H1 (cell line): ENCODE measurements around the gene MALT1. TPM values are rescaled to one million over a fixed set of nuclear protein-coding genes. Genes with fewer than 3 reads are reported as not detected.

Experiments
- CTCF ChIA-PET: fragments of 300-600 bp; sonication (Branson Sonifier 250); formaldehyde crosslinking; loops from one replicate; lab custom pipeline; 2021; ENCODE audit not compliant: partially characterized antibody; lab: Charles Lee
- POLR2A ChIA-PET: fragments of 300-600 bp; sonication (Branson Sonifier 250); formaldehyde crosslinking; loops from one replicate; lab custom pipeline; 2021; ENCODE audit warnings: inconsistent platforms; ENCODE audit not compliant: partially characterized antibody; lab: Charles Lee
- DNase-seq, 2 experiments: peaks; one replicate each; pipeline versions ENCODE4 v3.0.0 to v3.0.0-alpha.2; 2010 to 2022; ENCODE audit warnings: low spot score in 2 of 2, low read depth in 1 of 2, mixed read lengths in 1 of 2
- FAIRE-seq: peaks from 2 replicates; lab custom pipeline; 2011; peaks lifted over from hg19 to GRCh38; lab: Jason Lieb, UNC
- H2AFZ ChIP-seq: 2 replicates; pipeline ENCODE4 v1.8.1; 2012; ENCODE audit warnings: low read length, inconsistent platforms
- H2AK5ac ChIP-seq: 2 replicates; pipeline ENCODE4 v1.6.1; 2013; ENCODE audit warnings: low read depth, low read length
- H2BK120ac ChIP-seq: replicated peaks from 2 replicates; pipeline ENCODE3; 2013; ENCODE audit warnings: low read depth, low read length, inconsistent platforms
- H2BK12ac ChIP-seq: 2 replicates; pipeline ENCODE4 v1.6.1; 2013; ENCODE audit warnings: low read depth, low read length
- H2BK15ac ChIP-seq: 2 replicates; pipeline ENCODE4 v1.6.1; 2013; ENCODE audit warnings: low read length
- H2BK20ac ChIP-seq: 2 replicates; pipeline ENCODE4 v1.6.1; 2013; ENCODE audit warnings: low read length
- H2BK5ac ChIP-seq: 2 replicates; pipeline ENCODE4 v1.6.1; 2013; ENCODE audit warnings: low read depth, low read length
- H3K14ac ChIP-seq: 2 replicates; pipeline ENCODE4 v1.6.1; 2013; ENCODE audit warnings: inconsistent platforms; ENCODE audit not compliant: insufficient read length
- H3K18ac ChIP-seq: 2 replicates; pipeline ENCODE4 v1.6.1; 2013; ENCODE audit warnings: low read length; ENCODE audit errors: extremely low read depth
- H3K23ac ChIP-seq: 2 replicates; pipeline ENCODE4 v1.6.1; 2013; ENCODE audit warnings: inconsistent platforms; ENCODE audit not compliant: insufficient read length
- H3K23me2 ChIP-seq: 2 replicates; pipeline ENCODE4 v1.6.1; 2013; ENCODE audit warnings: low read depth, low read length
- H3K27ac ChIP-seq: 2 replicates; pipeline ENCODE4 v1.6.1; 2011; ENCODE audit warnings: low read depth, low read length, inconsistent platforms
- H3K27me3 ChIP-seq, 4 experiments: replicated peaks in 1 of 4; 1 replicate in 1 of 4; 2 replicates in 3 of 4; pipeline versions ENCODE4 v1.6.1 to v1.8.1; 2011 to 2013; ENCODE audit warnings: low read length in 3 of 4, mild to moderate bottlenecking in 3 of 4, inconsistent platforms in 2 of 4, mixed read lengths in 2 of 4, moderate library complexity in 1 of 4; ENCODE audit not compliant: control insufficient read depth in 3 of 4, insufficient read depth in 3 of 4; ENCODE audit errors: extremely low read depth in 1 of 4
- H3K36me3 ChIP-seq, 4 experiments: 2 replicates each; pipeline versions ENCODE4 v1.6.1 to v1.8.1; 2011 to 2013; ENCODE audit warnings: mild to moderate bottlenecking in 4 of 4, low read length in 3 of 4, moderate library complexity in 2 of 4, control low read depth in 1 of 4, inconsistent platforms in 1 of 4; ENCODE audit not compliant: insufficient read depth in 4 of 4, control insufficient read depth in 2 of 4
- H3K4ac ChIP-seq: replicated peaks from 2 replicates; pipeline ENCODE3; 2013; ENCODE audit warnings: low read length, low read depth, mixed read lengths, inconsistent platforms; ENCODE audit not compliant: insufficient read length
- H3K4me1 ChIP-seq, 4 experiments: replicated peaks in 1 of 4; 1 replicate in 1 of 4; 2 replicates in 3 of 4; pipeline versions ENCODE4 v1.6.1 to v1.8.1; 2011 to 2013; ENCODE audit warnings: low read length in 3 of 4, inconsistent platforms in 2 of 4, mixed read lengths in 1 of 4; ENCODE audit not compliant: insufficient read depth in 4 of 4, control insufficient read depth in 3 of 4
- H3K4me2 ChIP-seq, 2 experiments: 2 replicates each; pipeline versions ENCODE4 v1.6.1 to v1.8.1; 2011 to 2013; ENCODE audit warnings: low read depth in 2 of 2, low read length in 2 of 2, control low read depth in 1 of 2, inconsistent platforms in 1 of 2, mild to moderate bottlenecking in 1 of 2; ENCODE audit not compliant: insufficient read depth in 1 of 2
- H3K4me3 ChIP-seq, 4 experiments: fragments of 200-600, 300-600 bp in 1 of 4; sonication (generic), shearing (Covaris generic), sonication (Bioruptor Twin) in 1 of 4; 2 replicates each; pipeline versions ENCODE4 v1.5.1 to v1.8.1; 2011 to 2016; ENCODE audit warnings: low read length in 4 of 4, low read depth in 3 of 4, control low read depth in 2 of 4, inconsistent platforms in 2 of 4, mild to moderate bottlenecking in 2 of 4, mixed read lengths in 1 of 4, moderate library complexity in 1 of 4; ENCODE audit not compliant: insufficient read depth in 2 of 4; ENCODE audit errors: extremely low read depth in 1 of 4
- H3K56ac ChIP-seq: replicated peaks from 2 replicates; pipeline ENCODE3; 2013; ENCODE audit warnings: low read depth, mild to moderate bottlenecking, mixed read lengths, low read length, inconsistent platforms; ENCODE audit not compliant: insufficient read length
- H3K79me1 ChIP-seq: 2 replicates; pipeline ENCODE4 v1.6.1; 2013; ENCODE audit warnings: low read depth, low read length, control low read depth
- H3K79me2 ChIP-seq, 2 experiments: 2 replicates each; pipeline versions ENCODE4 v1.6.1 to v1.8.1; 2012 to 2013; ENCODE audit warnings: low read length in 2 of 2, mild to moderate bottlenecking in 2 of 2, inconsistent platforms in 1 of 2; ENCODE audit not compliant: insufficient read depth in 2 of 2, control insufficient read depth in 1 of 2
- H3K9ac ChIP-seq, 4 experiments: replicated peaks in 1 of 4; 1 replicate in 1 of 4; 2 replicates in 3 of 4; pipeline versions ENCODE4 v1.6.1 to v1.8.1; 2011 to 2013; ENCODE audit warnings: low read depth in 3 of 4, low read length in 3 of 4, control low read depth in 2 of 4, mild to moderate bottlenecking in 2 of 4, moderate library complexity in 2 of 4, inconsistent platforms in 1 of 4; ENCODE audit errors: extremely low read depth in 1 of 4
- H3K9me3 ChIP-seq, 2 experiments: 2 replicates each; pipeline versions ENCODE4 v1.6.1 to v1.8.1; 2012 to 2013; ENCODE audit warnings: mild to moderate bottlenecking in 2 of 2, moderate library complexity in 2 of 2, control low read depth in 1 of 2, inconsistent platforms in 1 of 2, low read depth in 1 of 2, low read length in 1 of 2, mixed read lengths in 1 of 2; ENCODE audit not compliant: insufficient read depth in 2 of 2
- H4K20me1 ChIP-seq, 2 experiments: replicated peaks in 1 of 2; 2 replicates each; pipeline versions ENCODE3 to v1.8.1; 2011 to 2013; ENCODE audit warnings: inconsistent platforms in 2 of 2, low read length in 2 of 2, mild to moderate bottlenecking in 1 of 2; ENCODE audit not compliant: insufficient read depth in 2 of 2, control insufficient read depth in 1 of 2
- H4K5ac ChIP-seq: 2 replicates; pipeline ENCODE4 v1.6.1; 2013; ENCODE audit warnings: low read length, low read depth, mixed read lengths, inconsistent platforms; ENCODE audit not compliant: insufficient read length
- H4K8ac ChIP-seq: 2 replicates; pipeline ENCODE4 v1.8.0; 2013; ENCODE audit warnings: mild to moderate bottlenecking, moderate library complexity, low read length, inconsistent platforms; ENCODE audit not compliant: insufficient read depth; ENCODE audit errors: extremely low read depth
- H4K91ac ChIP-seq: replicated peaks from 2 replicates; pipeline ENCODE3; 2013; ENCODE audit warnings: low read length, mixed read lengths, inconsistent platforms; ENCODE audit not compliant: insufficient read length
- CREB1 ChIP-seq: IDR thresholded peaks from 2 replicates; pipeline ENCODE4 v1.6.1; 2012; ENCODE audit warnings: inconsistent platforms
- PHF8 ChIP-seq: fragments of 200-600 bp; sonication (generic); conservative IDR thresholded peaks from 2 replicates; pipeline ENCODE4 v1.7.1; 2012; ENCODE audit warnings: low read depth, mild to moderate bottlenecking, inconsistent platforms, low read length, moderate library complexity
- RAD21 ChIP-seq, 2 experiments: IDR thresholded peaks in 1 of 2; conservative IDR thresholded peaks in 1 of 2; 2 replicates each; pipeline ENCODE4 v1.6.1; 2011; ENCODE audit warnings: low read depth in 2 of 2, low read length in 2 of 2, improper control_type of control experiment in 1 of 2, inconsistent platforms in 1 of 2, mild to moderate bottlenecking in 1 of 2, moderate library complexity in 1 of 2
- SIRT6 ChIP-seq: IDR thresholded peaks from one replicate; pipeline ENCODE4 v1.7.1; 2012; ENCODE audit warnings: low read length, inconsistent platforms
- TAF1 ChIP-seq: IDR thresholded peaks from 2 replicates; pipeline ENCODE4 v1.6.1; 2011; ENCODE audit warnings: mild to moderate bottlenecking, low read depth, low read length
- WGBS, 2 experiments: shearing (Covaris generic) in 1 of 2; methylation state at CpG; one replicate each; pipeline versions ENCODE4 v1.1.6 to v1.1.7; 2013 to 2015; ENCODE audit warnings: low lambda C conversion rate in 2 of 2, mixed read lengths in 2 of 2, inconsistent platforms in 1 of 2, low coverage in 1 of 2, missing lambda C conversion rate in 1 of 2; ENCODE audit not compliant: insufficient replicate concordance in 2 of 2, insufficient coverage in 1 of 2, insufficient read length in 1 of 2; ENCODE audit errors: extremely low coverage in 1 of 2, missing lambda C conversion rate in 1 of 2; 5-methylcytosine and 5-hydroxymethylcytosine counted together
- polyA plus RNA-seq, 7 experiments: library from polyadenylated mRNA; depleted of rRNA in 3 of 7; stranded (reverse) in 5 of 7; unstranded in 2 of 7; fragments of >200 nt in 5 of 7; fragments of 200-250 nt in 2 of 7; gene quantifications; 1 replicate in 5 of 7; 2 replicates in 1 of 7; 4 replicates in 1 of 7; pipeline versions ENCODE4 v1.2.1 to v1.2.3, GENCODE V29; 2011 to 2013; ENCODE audit warnings: missing spikeins in 2 of 7, mixed read lengths in 2 of 7
- total RNA-seq: library from RNA; stranded (reverse); fragmentation: NEBNext Ultra II Directional; extraction: Animal tissue kit (Norgen Biotek cat#: 25700); gene quantifications from 2 replicates; pipeline ENCODE4 v1.2.1, GENCODE V29; 2021
- TF ChIP-seq, protein P1 (sequence below): IDR thresholded peaks from 2 replicates; pipeline ENCODE4 v1.6.1; 2012; ENCODE audit warnings: low read length, inconsistent platforms

MALT1 gene
- total and polyA plus RNA-seq, 2 of the 8 experiments (the other 6 are each of a cell fraction or from before 2014, with no cell fraction given): 10.7 to 25.9 TPM

DNA sequence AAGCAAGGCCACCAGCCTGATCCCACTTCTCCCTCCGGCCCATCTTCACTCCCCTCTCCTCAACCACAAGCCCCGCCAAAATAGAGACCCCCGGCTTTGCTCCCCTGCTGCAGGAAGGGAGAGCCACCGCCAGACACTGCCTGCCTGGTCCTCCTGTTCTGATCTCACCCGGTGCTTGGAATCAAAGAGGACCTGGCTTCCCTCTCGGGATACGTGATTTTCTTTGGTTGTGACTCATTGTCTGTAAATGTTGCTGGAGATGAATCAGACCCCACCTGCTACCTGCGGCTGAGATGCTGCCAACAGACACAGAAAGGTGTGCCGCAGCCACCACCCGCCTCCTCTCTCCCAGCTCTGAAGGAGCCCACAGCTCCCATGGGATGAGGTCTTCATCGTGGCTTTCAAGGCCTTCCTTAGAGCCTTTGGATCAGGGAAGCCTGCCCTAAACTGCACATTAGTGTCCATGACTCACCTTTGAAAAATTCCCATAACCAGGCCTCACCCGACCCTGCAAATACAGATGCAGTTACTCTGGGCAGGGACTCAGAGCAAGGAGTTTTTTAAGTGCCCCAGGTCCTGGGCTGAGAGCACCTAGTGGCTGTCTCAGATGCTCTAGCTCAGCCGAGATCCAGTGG, 114.0 kb downstream of the MALT1 start:
- Histone ChIP-seq H3K4me2 (0 out of 4 replicates have a peak overlapping the region, but pooled peaks have one; percentile 11 to 14), H3K4me1 (peaks cover 9 to 19% (median 13%) of the 10 kb centered on the region in 4 experiments), H3K23me2 (no peaks in the 10 kb centered on the region; the same call in 1 of the 2 replicates), H3K23ac (no peak overlapping the region), H2BK5ac (peak overlapping the region; percentile 26; the same call in 1 of the 2 replicates), H3K27me3 (no peaks in the 10 kb centered on the region), H3K9ac (no peak overlapping the region), H2AK5ac (no peak overlapping the region), H3K18ac (peak overlapping the region; percentile 72; the same call in 1 of the 2 replicates), H4K20me1 (no peaks in the 10 kb centered on the region), H2BK120ac (no peak overlapping the region), H3K56ac (no peak overlapping the region), H4K8ac (no peak overlapping the region), H3K79me2 (no peaks in the 10 kb centered on the region), H3K79me1 (no peaks in the 10 kb centered on the region), H4K91ac (peak overlapping the region; percentile 0), H3K4me3 (no peak overlapping the region), H2BK12ac (peak overlapping the region; percentile 40; the same call in 1 of the 2 replicates), H3K14ac (no peak overlapping the region), H2AFZ (0 out of 2 replicates have a peak overlapping the region, but pooled peaks have one; percentile 19), H2BK20ac (no peak overlapping the region; the same call in 1 of the 2 replicates), H3K36me3 (no peaks in the 10 kb centered on the region), H3K27ac (no peak overlapping the region), H2BK15ac (0 out of 2 replicates have a peak overlapping the region, but pooled peaks have one; percentile 6), H4K5ac (no peak overlapping the region), H3K9me3 (no peaks in the 10 kb centered on the region), H3K4ac (no peak overlapping the region)
- ChIA-PET CTCF (interaction anchor here (0.9 to 26.9 kb wide), 12 partner anchors 10 to 280 kb away, joined by 3 to 591 read pairs (median 4); no protein-coding TSS in a partner anchor), POLR2A (interaction anchor here (1.3 to 6.5 kb wide), 4 partner anchors 63 to 126 kb away, joined by 4 to 34 read pairs (median 8); partner anchors contain the start of gene ZNF532)
- FAIRE-seq (no peak), DNase-seq (peak in 1 of 2 experiments; percentile 49)
- WGBS, 2 experiments: 83% methylated on average over 12 of the region's 13 CpGs; no CpG with 5 or more reads in 1 of the 2 experiments
- TF ChIP-seq SIRT6 (no peak), TAF1 (0 out of 2 replicates have a peak, but pooled peaks have one; percentile 10), RAD21 (IDR thresholded peaks at IDR 0.05 in 1 of 2, conservative IDR thresholded peaks at IDR 0.05 in 1 of 2; ENCODE audit: low read depth in 2 of 2, low read length in 2 of 2) (peak in 1 of 2 experiments; percentile 9; a peak in 1 of 4 replicates), CREB1 (no peak), PHF8 (no peak)
- TF ChIP-seq, protein P1, sequence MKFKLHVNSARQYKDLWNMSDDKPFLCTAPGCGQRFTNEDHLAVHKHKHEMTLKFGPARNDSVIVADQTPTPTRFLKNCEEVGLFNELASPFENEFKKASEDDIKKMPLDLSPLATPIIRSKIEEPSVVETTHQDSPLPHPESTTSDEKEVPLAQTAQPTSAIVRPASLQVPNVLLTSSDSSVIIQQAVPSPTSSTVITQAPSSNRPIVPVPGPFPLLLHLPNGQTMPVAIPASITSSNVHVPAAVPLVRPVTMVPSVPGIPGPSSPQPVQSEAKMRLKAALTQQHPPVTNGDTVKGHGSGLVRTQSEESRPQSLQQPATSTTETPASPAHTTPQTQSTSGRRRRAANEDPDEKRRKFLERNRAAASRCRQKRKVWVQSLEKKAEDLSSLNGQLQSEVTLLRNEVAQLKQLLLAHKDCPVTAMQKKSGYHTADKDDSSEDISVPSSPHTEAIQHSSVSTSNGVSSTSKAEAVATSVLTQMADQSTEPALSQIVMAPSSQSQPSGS: no peak
